ENCODE results near the gene KCNK16.

KCNK16 gene

DNA sequence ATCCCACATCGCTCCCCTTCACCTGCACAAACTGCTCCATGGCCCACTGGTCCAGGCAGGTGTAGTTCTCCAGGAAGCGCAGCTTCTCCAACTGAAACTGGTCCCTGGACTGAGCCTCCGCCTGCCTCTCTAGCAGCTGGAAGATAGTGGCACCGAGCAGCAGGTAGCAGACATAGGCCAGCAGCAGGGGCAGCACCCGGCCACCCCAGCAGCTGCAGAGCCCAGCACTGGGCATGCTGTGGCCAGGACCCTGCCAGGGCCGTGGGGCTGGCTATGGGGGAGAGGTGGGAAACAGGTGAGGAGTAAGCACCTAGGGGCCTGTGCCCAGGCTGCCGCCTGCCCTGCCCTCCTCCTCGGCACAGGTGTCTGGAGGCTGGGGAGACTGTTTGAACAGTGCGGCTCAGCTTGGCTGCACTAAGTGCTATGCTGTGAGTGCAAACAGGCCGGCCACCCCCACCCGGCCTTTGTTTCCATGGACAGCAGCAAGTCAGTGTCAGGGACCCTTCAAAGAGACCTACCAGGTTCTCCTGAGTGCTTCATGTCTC, at the start of gene KCNK16:
Gene KCNK16, minus strand, starts transcription at position 397 of the 545 bp plus-strand sequence. Its CDS starts 162 bp downstream, at position 235.
- DNase-seq (ENCODE audit: low read depth): no peak

DNA sequence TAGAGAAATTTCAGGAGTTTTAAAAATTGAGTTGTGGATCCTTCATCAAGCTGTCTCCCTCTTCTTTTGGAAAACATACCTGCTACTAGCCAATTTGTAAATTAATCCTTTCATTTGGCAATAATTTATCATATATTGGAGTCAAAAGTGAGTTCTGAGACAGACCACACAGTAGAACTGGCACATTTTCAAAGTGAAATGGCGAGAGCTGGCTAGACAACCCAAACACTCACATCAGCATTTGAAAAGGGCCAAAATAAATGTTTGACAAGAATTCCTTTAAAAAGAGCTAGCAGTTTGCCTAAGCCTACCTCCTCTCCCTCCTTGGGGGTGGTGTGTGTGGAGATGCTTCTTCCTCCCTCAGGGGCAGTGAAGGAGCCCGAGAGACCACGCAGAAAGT, 47.9 kb upstream of the KCNK16 start:
- no peak for DNase-seq (ENCODE audit: low read depth)

DNA sequence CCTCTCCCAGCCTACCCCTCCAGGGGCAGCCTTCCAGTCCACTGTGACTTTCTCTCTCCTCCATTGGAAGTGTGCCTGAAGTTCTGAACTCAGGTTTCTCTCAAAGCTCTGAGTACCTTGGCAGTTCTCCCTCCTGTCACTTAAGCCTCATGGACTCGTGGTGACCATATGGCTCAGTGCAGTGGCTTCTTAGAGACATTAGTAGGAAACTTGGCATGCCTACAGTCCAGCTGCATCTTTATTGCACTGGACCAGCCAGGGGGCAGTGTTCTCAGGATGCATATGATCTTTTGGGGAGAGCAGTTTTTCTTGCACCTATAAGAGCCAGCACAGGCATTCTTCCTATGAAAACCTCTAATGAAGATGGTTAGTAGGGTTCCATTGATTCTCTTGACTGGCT, 47.5 kb upstream of the KCNK16 start:
- no peak for DNase-seq (ENCODE audit: low read depth)

DNA sequence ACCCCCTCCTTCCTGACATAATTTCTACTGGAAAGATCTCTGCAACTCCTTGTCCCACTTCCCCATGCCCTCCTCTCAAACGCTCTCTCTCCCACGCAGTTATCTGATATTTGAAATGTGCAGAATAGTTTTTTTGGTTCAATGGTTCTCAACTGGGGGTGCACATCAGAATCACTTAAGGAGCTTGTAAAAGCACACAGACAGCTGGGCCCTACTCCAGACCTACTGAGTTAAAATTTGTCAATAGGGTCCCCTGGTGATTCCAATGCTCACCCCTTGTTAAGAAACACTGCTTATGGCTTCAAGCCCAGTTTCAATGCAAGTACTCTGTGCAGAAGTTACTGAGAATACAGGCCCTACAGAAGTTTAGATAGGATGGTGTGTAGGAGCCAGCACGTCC, 45.2 kb upstream of the KCNK16 start:
- no peak for DNase-seq (ENCODE audit: low read depth)

DNA sequence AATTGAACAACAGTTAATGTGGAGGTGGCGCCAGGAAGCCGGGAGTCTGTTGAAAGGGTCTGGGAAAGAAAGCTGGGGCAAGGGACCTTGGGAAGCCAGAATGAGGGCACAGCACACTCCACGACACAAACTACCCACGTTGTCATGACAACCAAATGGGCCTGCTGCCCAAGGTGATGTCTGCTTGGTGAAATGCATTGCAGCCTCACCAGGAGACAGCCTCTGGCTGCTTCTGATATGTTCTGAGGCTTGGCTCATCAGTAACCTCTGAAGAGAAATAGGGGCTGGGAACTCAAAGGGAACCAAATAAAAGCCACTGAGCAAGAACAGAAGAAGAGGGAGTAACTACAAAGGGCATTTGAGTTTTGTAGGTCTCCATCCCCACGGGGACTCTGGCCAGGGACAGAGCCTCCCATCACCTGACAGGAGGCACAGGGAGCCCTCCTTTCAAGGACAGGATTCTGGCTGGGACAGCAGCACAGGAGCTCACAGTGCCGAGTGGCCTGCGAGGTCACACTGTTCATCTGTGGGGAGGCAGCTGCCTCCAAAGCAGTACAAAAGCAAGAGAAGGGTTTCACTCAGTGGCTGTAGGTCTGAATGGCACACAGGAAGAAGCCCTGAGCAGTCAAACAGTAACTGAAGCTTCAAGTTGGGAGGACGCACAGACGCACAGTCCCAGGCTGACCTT, 44.6 kb upstream of the KCNK16 start:
- no peak for DNase-seq (ENCODE audit: low read depth)

DNA sequence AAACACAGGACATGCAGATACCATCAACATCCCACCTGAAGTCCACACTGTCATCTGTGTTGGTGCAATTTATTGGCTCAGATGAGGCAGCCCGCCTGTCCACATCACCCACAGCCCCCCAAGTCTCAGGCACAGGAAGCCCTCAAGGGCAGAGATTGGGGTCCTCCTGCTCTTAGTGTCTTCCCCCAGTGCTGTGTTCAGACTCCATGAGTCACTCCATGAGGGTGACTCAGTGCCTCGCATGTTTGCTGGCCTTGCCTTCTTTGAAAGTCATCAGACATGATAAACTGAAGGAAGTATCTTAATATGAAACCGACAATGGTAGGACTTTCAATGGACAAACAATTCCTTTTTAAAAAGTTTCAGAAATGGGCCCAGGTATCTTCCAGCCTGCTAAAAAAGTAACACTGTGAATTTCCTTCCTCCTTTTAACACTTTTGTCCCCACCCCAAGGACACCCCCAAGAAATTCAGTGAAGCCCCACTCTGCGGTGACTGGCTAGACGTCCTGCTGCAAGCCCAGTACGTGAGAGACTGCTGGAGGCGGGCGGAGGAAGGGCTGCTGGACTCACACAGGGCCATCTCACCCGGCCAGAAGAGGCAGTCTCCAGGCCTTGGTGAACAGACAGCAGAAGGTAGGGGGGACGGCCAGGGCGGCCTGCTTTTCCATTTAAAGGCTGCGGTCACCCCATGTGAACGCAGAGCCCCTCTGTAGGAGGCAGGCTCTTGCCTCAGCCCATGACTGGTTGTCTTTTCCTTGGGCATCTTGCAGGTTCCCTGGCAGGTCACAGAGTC, 43.0 kb upstream of the KCNK16 start:
- DNase-seq (ENCODE audit: low read depth): no peak

DNA sequence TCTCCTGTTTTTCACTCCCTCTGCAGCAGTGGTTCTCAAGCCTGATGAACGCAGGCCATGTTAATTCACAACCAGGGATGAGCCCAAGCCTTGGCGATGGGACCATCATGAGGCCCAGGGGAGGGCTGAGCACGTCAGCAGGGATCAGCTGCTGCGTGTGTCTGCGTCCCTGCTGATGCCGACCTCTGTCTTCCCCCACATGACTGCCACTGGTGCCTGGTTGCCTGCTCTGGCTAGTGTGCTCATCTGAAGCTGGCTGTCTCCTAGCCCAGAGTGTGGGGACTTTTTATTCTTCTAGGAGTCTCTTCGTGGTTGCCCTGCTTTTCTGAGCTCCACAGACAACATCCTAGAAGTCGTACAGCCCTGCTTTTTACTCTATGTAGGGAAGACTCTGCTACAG, 40.8 kb upstream of the KCNK16 start:
- DNase-seq (ENCODE audit: low read depth): no peak

DNA sequence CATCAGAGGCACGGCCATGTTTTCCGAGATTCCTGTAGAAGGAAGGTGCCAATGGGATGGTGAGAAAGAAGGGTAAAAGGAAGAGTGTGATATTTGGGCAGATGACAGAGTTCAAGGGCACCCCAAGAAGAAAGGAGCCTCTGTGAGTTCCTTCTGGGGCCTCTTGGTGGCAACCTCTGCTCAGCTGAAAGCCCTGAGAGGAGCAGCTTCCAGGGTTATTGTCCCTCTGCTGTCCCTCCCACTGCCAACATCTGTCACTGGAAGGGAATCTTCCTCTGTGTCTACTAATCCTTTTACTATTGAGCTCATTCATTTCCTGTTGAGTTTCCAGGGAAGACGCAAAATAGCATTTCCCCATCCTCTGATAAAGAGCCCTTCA, 40.0 kb upstream of the KCNK16 start:
- no peak for DNase-seq (ENCODE audit: low read depth)

DNA sequence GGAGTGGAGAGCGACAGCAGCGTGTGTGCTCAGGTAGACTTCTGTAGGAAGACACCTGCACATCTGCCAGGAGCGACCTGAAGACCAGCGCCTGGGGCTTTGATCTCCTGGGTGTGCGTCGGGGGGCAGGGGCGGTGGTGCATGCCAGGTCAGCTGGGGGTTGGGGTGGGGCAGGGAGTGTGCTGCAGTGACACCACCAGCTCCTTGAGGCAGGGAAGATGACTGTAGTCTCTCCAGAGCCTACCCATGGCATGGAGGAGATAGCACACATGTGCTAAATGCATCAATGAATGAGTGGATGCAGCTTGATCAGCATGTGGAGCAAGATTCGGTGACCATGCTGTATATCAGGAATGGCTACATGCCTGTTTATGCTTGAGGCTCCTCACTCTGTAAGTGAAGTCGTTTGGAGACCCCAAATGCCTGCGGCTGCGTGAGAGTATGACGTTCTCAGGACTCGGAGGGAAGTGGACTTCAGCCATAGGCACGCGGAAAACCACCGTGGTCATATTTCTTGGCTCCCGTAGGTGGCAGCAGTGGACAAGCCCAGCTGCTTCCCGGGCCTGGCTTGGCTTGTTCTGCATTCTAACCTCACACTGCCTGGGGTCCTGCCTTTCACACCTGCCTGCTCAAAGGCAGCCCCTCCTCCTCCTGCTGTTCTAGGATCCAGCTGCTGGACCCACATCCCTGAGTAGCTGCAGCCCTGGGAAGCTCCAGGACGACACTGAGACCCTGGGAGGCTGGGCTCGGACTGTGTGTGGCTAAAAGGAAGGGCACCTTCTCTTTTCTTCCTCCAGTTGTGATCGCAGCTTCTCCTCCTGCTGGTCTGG, 39.4 kb upstream of the KCNK16 start:
- DNase-seq (ENCODE audit: low read depth): peak; percentile 18

DNA sequence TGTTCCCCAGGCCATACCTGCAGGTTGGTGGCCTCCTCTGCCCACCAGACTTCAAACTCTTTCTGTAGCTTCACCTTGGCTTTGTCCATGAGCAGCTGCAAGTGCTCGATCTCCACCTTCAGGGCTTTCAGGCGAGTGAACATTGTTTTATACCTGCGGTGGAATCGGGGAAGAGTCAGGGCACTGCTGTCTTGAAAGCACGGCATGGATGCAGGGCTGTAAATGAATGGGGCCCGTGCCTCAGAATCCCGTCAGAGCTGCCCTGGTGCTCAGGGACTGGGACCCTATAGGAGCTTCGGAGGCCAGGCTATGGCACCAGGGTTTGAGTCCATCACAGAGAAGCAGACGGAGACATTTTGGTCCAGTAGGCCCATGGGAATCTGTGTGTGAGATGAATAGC, 37.9 kb upstream of the KCNK16 start:
- no peak for DNase-seq (ENCODE audit: low read depth)

DNA sequence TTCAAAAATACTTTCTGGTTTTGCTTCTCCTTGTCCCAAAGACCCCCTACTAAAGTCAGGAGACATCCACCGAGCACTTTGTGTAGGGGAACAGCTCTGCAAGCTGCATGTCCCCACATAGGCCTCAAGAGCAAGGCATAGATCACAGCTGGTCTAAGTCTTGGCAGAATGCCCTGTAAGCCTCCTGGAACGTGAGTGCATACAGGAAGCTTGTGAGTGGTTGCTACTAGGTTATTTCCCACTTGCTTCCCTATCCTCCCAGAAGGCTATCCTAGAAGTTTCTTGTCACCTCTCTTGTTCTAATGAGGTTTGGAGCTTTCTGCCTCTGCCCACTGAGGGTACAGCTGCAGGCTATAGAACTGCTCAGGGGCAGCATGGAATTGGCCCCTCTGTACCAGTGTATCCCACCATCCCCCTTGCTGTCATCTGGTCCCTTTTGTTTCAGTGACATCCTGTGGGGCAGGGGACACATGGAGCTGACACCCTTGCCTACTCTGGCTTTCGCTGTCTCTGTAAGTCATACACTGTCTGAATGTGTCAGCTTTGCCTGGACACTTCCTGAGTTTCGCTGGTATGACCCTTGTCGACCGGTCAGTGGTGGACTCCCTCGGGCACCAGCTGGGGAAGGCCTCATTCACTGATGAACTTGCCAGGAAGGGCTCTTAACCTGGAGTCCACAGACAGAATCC, 35.6 kb upstream of the KCNK16 start:
- DNase-seq (ENCODE audit: low read depth): no peak

DNA sequence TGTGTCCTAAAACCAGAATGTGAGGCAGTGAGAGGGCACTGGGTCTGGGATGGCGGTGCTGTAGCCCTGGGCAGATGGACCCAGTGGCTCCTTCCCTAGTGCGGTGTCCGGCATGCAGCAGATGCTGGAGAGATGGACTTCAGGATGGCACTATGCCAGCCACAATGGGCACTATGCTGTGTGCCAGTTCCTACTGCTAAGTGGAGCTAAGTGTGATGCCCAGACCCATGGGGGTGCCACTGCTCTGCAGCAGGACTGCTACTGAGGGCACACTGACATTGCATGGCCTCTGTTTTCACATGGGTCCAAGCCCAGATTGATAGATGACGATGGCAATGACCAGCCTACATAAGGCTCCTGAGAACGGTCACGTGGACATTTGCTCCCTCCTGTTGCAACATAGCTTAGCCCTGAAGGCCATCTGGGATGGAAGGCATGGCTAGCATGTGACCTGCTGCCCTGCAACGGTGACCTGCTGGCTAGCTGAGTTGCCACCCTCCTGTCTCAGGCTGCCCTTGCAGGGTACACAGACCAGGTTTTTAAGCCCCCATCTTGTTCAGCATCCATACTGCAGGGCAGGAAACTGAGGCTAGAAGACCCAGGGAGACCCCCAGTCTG, 31.3 kb upstream of the KCNK16 start:
- no peak for DNase-seq (ENCODE audit: low read depth)

DNA sequence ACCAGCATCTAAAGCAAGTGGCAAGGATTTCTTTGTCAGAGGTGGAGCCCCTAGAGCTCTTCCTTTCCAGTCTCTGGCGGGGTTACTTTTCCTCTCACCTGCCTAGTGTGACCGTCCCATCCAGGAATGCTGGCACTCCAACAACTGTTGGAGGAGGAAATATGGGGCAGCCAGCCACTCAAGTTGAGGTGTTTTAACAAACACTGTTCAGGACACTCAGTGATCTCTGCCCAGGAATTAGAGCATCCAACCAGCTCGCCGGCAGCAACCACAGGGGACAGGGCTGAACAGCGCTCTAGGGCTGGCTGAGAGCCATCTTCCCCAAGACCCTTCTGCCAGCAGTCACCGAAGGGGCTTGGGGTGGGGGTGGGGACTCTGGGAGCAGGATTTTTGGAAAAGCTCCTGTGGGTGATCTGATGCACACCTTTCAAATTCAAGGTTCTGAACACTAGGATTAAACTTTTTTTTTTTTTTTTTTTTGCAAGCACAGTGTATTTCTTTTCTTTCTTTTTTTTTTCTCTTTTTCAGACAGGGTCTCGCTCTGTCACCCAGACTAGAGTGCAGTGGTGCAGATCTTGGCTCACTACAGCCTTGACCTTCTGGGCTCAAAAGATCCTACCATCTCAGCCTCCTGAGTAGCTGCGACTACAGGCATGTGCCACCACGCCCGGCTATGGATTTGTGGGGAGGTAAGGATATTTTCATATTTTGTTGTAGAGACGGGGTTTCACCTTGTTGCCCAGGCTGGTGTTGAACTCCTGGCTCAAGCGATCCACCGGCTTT, 28.4 kb upstream of the KCNK16 start:
- DNase-seq (ENCODE audit: low read depth): no peak

DNA sequence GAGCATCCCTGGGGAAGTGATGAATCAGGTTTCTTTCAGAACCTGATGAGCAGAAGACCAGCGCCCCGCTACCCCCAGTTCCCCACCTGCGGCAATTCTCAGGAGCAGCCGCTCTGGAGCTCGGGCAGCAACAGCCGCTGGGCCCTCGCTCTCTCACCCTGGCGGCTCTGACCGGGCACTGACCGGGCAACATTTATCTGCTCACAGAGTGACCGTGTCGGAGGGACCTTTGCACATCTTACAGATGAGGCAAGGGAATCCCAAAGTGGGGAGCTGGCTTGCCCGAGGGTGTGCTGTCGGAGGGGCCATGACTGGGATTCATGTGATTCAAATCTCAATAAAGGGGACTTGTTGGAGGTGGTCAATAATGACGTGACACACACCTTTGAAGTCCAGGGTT, 26.2 kb upstream of the KCNK16 start:
- no peak for DNase-seq (ENCODE audit: low read depth)

DNA sequence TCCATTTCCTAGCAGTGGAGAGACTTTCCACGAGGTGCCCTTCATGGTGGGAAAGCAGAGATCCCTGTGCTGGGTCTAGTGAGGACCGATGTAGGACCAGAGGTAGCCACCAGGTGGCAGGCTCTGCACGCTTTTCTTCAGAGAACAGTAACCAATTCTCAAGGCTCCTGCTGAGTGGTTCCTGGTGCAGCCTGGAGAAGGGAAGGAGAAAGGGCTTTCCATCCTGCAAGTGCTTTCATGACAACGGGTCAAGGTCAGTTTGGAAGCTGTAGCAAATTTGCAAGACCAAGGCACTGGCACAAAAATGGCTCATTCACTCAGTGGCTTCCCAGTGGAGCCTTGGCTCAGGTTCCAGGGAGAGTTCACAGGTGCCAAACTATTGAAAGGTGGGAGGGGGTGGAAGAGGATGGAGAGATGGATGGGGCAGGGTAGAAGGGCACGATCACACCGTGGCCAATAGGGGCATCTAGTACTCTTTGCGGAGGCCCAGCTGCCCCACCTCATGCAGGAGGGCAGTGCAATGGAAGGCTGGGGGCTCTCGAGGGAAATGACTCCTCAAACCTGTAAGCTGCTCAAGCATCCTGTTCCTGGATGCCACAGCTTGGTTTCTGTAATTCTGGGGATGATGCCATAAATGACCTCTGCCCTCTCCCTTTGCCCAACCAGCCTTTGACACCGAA, 25.5 kb upstream of the KCNK16 start:
- peak; percentile 24 for DNase-seq (ENCODE audit: low read depth)

DNA sequence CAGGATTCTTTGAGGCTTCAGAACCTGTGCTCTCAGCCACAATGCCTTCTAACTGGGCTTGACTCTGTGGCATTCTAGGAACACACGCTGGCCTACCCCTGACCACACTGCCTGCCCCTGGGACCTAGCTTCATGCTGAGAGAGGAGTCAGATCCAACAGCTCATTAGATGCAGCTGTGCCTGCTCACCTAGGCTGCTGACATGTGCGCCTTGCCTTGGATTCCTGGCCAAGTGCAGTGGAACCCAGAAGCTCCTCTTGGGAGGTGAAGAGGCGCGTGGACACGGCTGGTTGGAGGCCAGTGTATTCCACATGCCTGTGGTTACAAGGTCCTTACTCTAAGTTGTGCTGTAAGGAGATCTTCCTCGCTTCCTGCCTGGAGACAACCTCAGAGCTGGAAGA, 24.7 kb upstream of the KCNK16 start:
- DNase-seq (ENCODE audit: low read depth): no peak

DNA sequence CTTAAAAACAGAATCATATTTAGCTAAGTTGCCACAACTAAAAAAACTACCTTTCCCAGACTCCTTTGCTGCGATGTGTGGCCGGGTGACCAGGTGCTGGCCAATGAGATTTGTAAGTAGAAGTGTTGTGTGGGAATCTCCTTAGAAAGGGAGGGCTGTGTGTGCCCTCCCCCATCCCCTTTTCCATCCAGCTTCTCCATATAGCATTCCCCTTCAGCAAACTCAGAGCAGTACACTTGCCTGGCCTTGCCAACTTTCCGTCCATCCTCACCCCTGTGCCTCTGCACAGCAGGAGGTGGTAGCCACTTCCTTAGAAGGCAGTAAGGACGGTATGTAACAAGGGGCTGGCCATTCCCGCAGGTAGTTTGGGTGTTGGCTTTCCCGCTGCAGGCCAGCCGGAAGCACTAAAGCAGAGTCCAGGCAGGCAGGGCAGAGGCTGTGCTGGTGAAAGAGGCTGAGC, 22.3 kb upstream of the KCNK16 start:
- DNase-seq (ENCODE audit: low read depth): no peak

DNA sequence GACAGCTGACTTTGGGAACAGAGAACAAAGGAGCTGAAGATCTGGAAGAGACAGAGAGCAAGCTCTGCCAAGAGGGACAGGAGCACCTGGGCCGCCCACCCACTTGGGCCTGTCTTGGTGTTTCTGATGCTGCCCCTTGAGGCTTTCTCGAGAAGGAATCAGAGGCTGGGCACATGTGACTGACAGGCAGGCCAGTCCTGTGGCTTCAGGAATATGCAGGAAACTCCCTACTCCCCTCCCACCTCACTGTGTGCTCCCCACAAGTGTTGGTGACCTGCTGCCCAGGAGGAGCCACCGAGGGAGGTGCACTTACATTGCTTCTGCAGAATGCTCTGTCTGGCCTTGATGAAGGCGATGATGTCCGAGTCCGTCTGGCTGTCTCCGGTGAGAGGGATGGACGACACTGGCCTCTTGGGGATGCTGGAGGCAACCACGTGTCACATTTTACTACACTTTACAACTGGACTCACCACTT, 20.9 kb upstream of the KCNK16 start:
- DNase-seq (ENCODE audit: low read depth): no peak

DNA sequence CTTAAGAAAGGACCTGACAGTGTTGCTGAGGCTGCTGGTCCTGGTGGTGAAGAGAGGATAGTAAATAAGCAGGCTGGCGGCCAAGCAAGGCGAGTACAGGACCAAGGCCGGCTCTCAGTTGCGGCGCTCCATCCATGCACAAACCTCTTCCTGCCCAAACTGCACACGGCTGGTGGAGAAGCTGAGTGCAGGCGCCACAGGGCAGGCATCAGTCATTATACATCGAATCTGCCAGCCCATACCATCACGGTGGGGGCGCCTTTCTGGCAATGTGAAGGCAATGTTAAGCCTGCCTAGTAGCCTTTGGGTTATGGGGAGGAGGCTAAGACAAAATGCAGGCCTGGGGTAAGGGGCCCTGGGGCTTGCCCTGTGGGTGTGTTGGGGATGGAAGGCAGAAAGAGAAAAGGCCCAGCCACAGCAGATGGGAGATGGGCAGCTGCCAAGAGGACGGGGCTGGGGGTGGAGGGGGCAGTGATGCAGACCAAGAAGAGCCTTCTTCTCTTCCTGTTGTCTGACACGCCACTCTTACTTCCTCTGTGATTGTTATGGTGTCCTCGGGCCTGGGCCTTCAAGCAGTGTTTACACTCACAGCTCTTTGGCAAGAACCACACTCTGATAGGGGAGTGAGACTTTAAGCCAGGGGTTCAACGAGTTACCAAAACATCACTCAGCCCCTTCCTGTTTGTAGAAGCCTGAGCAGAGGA, 20.3 kb upstream of the KCNK16 start:
- DNase-seq (ENCODE audit: low read depth): no peak
